ENCODE data around the gene CSNK1A1. TPM values are rescaled to one million over a fixed set of nuclear protein-coding genes. Genes with fewer than 3 reads are reported as not detected.

Gene CSNK1A1
- total and polyA plus RNA-seq, 9 donors: 99.3 to 150 (median 132) TPM

DNA sequence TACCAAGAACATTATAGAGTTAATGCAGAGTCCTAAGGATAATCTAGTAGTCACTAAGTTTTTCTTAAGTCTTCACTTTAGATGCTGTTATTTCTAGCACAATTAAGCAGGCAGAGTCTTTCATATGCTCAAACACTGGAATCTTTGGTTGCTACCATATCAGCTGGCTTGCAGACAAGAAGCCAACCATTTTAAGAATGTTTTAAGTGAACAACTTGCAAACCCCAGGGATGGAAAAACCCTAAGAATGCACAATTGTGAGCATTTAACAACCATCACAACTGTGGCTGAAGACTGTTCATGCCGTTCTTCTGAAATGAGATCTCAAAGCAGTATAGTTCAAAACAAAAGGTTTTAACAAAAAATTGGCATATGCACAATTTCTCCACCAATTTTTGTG is 55.1 kb downstream of the CSNK1A1 start:
- no peaks in the 10 kb centered on the region for H3K9me3 ChIP-seq (replicated peaks; ENCODE audit: control insufficient read depth, low read depth, low read length)
- WGBS (ENCODE audit: insufficient coverage): 100% methylated on average over 1 of the region's 1 CpG
- peak overlapping the region; percentile 9 for H3K27ac ChIP-seq (ENCODE audit: low read length)
- no peak for DNase-seq
- peaks cover 7% of the 10 kb centered on the region for H3K4me1 ChIP-seq (ENCODE audit: control insufficient read depth, insufficient read depth, low read length)
- no peak overlapping the region for H3K4me3 ChIP-seq (ENCODE audit: low read length)
- peaks cover 20% of the 10 kb centered on the region for H3K36me3 ChIP-seq (ENCODE audit: control insufficient read depth, insufficient read depth, low read length)
- no peaks in the 10 kb centered on the region for H3K27me3 ChIP-seq (ENCODE audit: control insufficient read depth, insufficient read depth, low read length)

DNA sequence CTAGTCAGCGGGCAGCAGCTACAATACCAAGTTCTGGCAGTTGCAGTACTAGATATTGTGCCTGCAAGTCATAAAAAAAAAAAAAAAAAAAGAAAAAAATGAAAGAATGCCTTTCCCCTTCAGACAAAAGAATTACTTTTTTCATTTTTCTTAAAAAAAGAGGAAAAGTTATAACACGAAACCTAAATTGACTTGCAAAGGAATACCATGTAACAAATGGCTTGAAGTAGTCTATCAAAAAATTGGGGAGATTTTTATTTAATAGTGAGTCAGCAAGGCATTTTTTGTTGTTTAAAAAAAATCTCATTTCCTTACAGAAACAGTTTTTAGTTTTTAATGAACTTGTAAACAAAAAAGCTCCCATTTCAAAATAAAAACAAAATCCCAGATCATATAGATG is 55.6 kb downstream of the CSNK1A1 start:
- Histone ChIP-seq H3K36me3 (ENCODE audit: control insufficient read depth, insufficient read depth, low read length) (peaks cover 16% of the 10 kb centered on the region), H3K9me3 (replicated peaks; ENCODE audit: control insufficient read depth, low read depth, low read length) (no peaks in the 10 kb centered on the region), H3K27me3 (ENCODE audit: control insufficient read depth, insufficient read depth, low read length) (no peaks in the 10 kb centered on the region), H3K27ac (ENCODE audit: low read length) (no peak overlapping the region), H3K4me3 (ENCODE audit: low read length) (no peak overlapping the region), H3K4me1 (ENCODE audit: control insufficient read depth, insufficient read depth, low read length) (peaks cover 8% of the 10 kb centered on the region)
- no CpG with 5 or more reads among the region's 2 CpGs for WGBS (ENCODE audit: insufficient coverage)
- no peak for DNase-seq

DNA sequence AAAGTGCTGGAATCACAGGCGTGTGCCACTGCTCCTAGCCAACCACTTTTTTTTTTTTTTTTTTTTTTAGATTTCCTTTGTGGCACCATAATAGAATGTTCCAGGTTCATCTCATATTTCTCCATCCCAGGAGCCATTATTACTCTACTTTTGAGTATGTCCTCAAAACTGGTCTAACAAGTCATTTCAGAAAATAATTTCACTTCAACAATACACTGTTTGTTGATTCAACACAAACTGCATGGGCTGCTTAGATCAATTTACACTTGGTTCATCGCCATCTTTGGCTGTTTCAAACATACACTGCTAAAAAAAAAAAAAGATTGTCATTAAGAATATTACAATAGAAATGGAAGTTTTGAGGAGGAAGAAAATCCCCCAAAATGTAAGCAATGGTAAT is 57.9 kb downstream of the CSNK1A1 start:
- no CpG with 5 or more reads among the region's 2 CpGs for WGBS (ENCODE audit: insufficient coverage)
- no peak for DNase-seq
- no peaks in the 10 kb centered on the region for H3K9me3 ChIP-seq (replicated peaks; ENCODE audit: control insufficient read depth, low read depth, low read length)
- H3K36me3 ChIP-seq (ENCODE audit: control insufficient read depth, insufficient read depth, low read length): peaks cover 6% of the 10 kb centered on the region
- H3K27ac ChIP-seq (ENCODE audit: low read length): no peak overlapping the region
- H3K4me1 ChIP-seq (ENCODE audit: control insufficient read depth, insufficient read depth, low read length): peaks cover 20% of the 10 kb centered on the region
- H3K27me3 ChIP-seq (ENCODE audit: control insufficient read depth, insufficient read depth, low read length): no peaks in the 10 kb centered on the region
- no peak overlapping the region for H3K4me3 ChIP-seq (ENCODE audit: low read length)

DNA sequence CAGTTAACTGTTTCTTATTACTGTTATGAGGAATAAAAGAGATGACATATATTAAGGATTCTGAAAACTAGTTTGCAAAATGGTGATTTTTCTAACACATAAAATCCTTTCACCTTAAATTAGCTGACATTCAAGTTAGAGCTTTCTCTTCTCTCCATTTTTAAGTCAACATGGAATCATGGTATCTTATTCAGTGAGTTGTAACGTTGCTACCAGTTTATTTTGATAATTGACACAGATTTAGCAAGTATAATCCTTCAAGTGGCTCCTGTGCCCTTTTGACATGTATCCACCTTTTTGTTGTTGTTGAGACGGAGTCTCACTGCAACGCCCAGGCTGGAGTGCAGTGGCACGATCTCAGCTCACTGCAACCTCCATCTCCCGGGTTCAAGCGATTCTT is 58.5 kb downstream of the CSNK1A1 start:
- WGBS (ENCODE audit: insufficient coverage): 98% methylated on average over 3 of the region's 6 CpGs
- peaks cover 6% of the 10 kb centered on the region for H3K36me3 ChIP-seq (ENCODE audit: control insufficient read depth, insufficient read depth, low read length)

DNA sequence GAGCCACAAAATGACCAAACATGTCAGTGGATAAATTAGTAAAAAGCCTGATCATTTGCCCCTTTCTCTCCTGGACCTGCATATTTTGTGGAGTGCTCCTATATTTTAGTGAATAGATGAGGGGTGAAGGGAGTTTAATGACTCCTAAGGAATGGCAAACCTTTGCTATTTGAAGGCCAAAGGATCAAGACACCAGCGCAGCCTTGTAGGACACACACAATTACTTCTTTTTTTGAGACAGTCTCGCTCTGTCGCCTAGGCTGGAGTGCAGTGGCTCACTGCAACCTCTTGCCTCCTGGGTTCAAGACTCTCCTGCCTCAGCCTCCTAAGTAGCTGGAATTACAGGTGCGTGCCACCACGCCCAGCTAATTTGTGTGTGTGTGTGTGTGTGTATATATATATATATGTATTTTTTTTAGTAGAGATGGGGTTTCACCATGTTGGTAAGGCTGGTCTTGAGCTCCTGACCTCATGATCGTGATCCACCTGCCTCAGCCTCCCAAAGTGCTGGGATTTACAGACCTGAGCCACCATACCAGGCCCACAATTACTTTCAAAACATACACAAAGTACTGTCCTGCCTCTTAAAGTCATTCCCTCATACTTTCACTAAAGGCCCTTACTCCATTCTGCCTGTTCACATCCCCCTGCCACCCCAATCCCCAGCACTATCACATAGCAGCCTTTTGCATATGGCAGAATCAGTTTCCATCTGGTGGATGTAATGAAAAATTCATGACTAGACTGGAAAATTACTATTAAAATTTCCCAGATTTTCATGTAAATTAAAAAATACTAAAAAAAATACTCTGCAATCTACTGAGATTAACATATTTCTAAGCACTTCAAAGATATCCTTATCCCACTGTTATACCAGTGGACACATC is 60.4 kb downstream of the CSNK1A1 start:
- Histone ChIP-seq H3K4me3 (ENCODE audit: low read length) (no peak overlapping the region), H3K27me3 (ENCODE audit: control insufficient read depth, insufficient read depth, low read length) (no peaks in the 10 kb centered on the region), H3K9me3 (replicated peaks; ENCODE audit: control insufficient read depth, low read depth, low read length) (no peaks in the 10 kb centered on the region), H3K27ac (ENCODE audit: low read length) (peak overlapping the region; percentile 25), H3K36me3 (ENCODE audit: control insufficient read depth, insufficient read depth, low read length) (peaks cover 3% of the 10 kb centered on the region), H3K4me1 (ENCODE audit: control insufficient read depth, insufficient read depth, low read length) (peaks cover 39% of the 10 kb centered on the region)
- 86% methylated on average over 1 of the region's 6 CpGs for WGBS (ENCODE audit: insufficient coverage)
- DNase-seq: no peak

More for the DNA sequence above, 58.5 kb downstream of the CSNK1A1 start:
- DNase-seq: no peak
- Histone ChIP-seq H3K27ac (ENCODE audit: low read length) (no peak overlapping the region), H3K27me3 (ENCODE audit: control insufficient read depth, insufficient read depth, low read length) (no peaks in the 10 kb centered on the region), H3K9me3 (replicated peaks; ENCODE audit: control insufficient read depth, low read depth, low read length) (no peaks in the 10 kb centered on the region), H3K4me3 (ENCODE audit: low read length) (no peak overlapping the region), H3K4me1 (ENCODE audit: control insufficient read depth, insufficient read depth, low read length) (peaks cover 25% of the 10 kb centered on the region)

DNA sequence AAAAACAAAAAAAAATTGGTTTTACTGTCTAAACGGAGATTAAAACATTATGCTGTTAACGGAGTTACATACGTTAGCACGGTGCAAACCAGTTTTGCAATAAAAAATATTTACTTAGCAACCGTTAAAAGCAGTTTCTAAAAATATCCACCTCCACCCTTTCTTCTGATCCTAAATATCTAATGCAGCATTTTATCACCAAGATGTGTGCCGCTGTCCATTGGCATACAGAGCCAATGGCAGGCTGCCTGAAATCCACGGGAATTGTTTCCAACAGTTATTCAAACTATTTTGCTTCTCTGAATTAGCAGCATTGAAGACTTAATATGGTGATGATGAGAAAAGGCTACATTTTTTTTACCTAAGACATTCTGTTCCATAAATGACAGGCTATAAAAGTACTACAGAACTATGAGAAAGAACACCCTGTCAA is 61.6 kb downstream of the CSNK1A1 start:
- peak; percentile 81 for DNase-seq
- Histone ChIP-seq H3K27ac (ENCODE audit: low read length) (peak overlapping the region; percentile 95), H3K4me3 (ENCODE audit: low read length) (no peak overlapping the region), H3K9me3 (replicated peaks; ENCODE audit: control insufficient read depth, low read depth, low read length) (no peaks in the 10 kb centered on the region), H3K27me3 (ENCODE audit: control insufficient read depth, insufficient read depth, low read length) (no peaks in the 10 kb centered on the region), H3K36me3 (ENCODE audit: control insufficient read depth, insufficient read depth, low read length) (peaks cover 3% of the 10 kb centered on the region), H3K4me1 (ENCODE audit: control insufficient read depth, insufficient read depth, low read length) (peaks cover 47% of the 10 kb centered on the region)
- WGBS (ENCODE audit: insufficient coverage): 0% methylated on average over 1 of the region's 7 CpGs

DNA sequence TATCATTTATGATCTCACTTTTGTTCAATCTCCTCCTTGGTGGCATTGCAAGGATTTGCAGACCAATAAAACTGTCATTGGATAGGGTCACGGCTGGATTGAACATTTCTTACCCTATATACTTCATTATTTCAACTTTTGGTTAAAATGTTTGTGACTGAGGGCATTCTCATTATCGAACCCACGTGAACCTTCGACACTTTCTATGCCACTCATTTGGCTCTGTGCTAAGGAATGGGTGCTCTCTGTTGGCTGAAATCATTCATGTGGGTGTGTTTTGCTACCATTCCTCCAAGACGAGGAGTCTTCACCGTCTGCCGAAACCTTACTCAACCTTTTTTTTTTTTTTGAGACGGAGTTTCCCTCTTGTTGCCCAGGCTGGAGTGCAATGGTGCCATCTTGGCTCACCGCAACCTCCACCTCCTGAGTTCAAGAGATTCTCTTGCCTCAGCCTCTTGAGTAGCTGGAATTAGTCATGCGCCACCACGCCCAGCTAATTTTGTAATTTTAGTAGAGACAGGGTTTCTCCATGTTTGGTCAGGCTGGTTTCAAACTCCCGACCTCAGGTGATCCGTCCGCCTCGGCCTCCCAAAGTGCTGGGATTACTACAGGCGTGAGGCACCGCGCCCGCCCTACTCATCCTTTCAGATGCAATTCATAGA is 62.5 kb downstream of the CSNK1A1 start:
- Histone ChIP-seq H3K36me3 (ENCODE audit: control insufficient read depth, insufficient read depth, low read length) (peaks cover 3% of the 10 kb centered on the region), H3K27me3 (ENCODE audit: control insufficient read depth, insufficient read depth, low read length) (no peaks in the 10 kb centered on the region), H3K4me1 (ENCODE audit: control insufficient read depth, insufficient read depth, low read length) (peaks cover 47% of the 10 kb centered on the region), H3K9me3 (replicated peaks; ENCODE audit: control insufficient read depth, low read depth, low read length) (no peaks in the 10 kb centered on the region), H3K4me3 (ENCODE audit: low read length) (no peak overlapping the region), H3K27ac (ENCODE audit: low read length) (peak overlapping the region; percentile 95)
- WGBS (ENCODE audit: insufficient coverage): 75% methylated on average over 4 of the region's 19 CpGs
- DNase-seq: no peak

DNA sequence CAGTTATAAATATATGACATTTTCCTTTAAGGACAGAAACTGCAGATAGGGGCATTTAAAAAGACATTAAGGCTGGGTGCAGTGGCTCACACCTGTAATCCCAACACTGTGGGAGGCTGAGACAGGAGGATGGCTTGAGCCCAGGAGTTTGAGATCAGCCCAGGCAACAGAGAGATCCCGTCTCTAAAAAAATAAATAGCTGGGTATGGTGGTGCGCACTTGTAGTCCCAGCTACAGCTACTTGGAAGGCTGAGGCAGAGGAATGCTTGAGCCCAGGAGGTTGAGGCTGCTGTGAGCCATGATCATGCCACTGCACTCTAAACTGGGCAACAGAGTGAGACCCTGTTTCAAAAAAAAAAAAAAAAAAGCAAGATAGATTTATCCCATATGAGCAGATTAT is 63.6 kb downstream of the CSNK1A1 start:
- no peaks in the 10 kb centered on the region for H3K36me3 ChIP-seq (ENCODE audit: control insufficient read depth, insufficient read depth, low read length)
- no peak overlapping the region for H3K4me3 ChIP-seq (ENCODE audit: low read length)
- no peaks in the 10 kb centered on the region for H3K9me3 ChIP-seq (replicated peaks; ENCODE audit: control insufficient read depth, low read depth, low read length)
- DNase-seq: no peak
- no peaks in the 10 kb centered on the region for H3K27me3 ChIP-seq (ENCODE audit: control insufficient read depth, insufficient read depth, low read length)
- H3K4me1 ChIP-seq (ENCODE audit: control insufficient read depth, insufficient read depth, low read length): peaks cover 47% of the 10 kb centered on the region
- no CpG with 5 or more reads among the region's 2 CpGs for WGBS (ENCODE audit: insufficient coverage)
- peak overlapping the region; percentile 95 for H3K27ac ChIP-seq (ENCODE audit: low read length)

DNA sequence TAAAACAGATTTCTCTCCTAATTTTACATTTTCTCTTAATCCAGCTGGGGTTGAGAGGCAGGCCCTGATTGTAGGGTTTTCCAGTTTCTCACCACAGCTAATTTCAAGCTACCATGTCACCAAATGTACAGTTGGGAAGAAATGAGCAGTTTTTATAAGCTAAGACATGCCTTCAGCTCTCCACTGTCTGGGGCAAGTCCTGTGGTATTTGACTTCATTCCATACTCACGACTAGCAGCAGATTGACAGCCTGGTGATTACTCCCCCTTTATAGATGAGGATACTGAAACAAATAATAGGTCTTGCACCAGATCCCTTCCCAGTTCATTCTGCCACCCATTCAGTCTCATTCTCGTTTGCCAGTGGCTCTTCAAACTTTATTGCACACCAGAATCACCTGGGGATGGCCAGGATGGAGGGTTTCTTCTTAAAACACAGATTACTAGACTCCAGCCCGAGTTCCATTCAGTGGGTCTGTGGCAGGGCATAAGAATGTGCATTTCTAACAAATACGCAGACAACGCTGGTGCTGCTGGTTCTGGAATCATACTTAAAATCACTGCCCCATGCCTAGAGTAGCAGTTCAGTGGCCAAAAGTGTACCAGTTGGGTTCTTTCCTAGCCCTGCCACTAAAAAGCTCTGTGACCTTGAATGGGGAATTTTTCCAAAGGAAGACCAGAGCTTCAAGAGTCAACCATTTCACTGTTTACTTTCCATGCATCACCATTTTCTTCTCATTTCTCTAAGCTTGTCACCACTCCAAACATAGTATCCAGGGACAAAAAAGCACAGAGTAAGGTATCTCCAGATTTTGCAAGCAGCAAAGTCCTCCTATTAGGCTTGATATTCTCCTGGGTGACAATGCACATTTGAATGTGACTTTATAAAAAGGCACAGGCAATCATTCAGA is 64.3 kb downstream of the CSNK1A1 start:
- no peak overlapping the region for H3K4me3 ChIP-seq (ENCODE audit: low read length)

More for the DNA sequence above, 64.3 kb downstream of the CSNK1A1 start:
- Histone ChIP-seq H3K27me3 (ENCODE audit: control insufficient read depth, insufficient read depth, low read length) (no peaks in the 10 kb centered on the region), H3K36me3 (ENCODE audit: control insufficient read depth, insufficient read depth, low read length) (no peaks in the 10 kb centered on the region), H3K4me1 (ENCODE audit: control insufficient read depth, insufficient read depth, low read length) (peaks cover 50% of the 10 kb centered on the region), H3K9me3 (replicated peaks; ENCODE audit: control insufficient read depth, low read depth, low read length) (no peaks in the 10 kb centered on the region), H3K27ac (ENCODE audit: low read length) (peak overlapping the region; percentile 95)
- peak; percentile 37 for DNase-seq
- 83% methylated on average over 2 of the region's 5 CpGs for WGBS (ENCODE audit: insufficient coverage)
